ENCODE results near the gene GCAT. TPM values are rescaled to one million over a fixed set of nuclear protein-coding genes. Genes with fewer than 3 reads are reported as not detected.

GCAT gene
- total and polyA plus RNA-seq, 10 of the 15 experiments (the other 5 are each of a cell fraction or from before 2014, with no cell fraction given), result 0.95 to 34.3 (median 15.3) TPM

GRCh38 chr22:37776639-37777005 lies 31.1 kb upstream of the GCAT start:
- in situ Hi-C loops (cut with MboI), result no loop called here
- intact Hi-C loops (cut with micrococcal nuclease; ENCODE audit: unreplicated experiment), result no loop called here
- Histone ChIP-seq H3K9me3 (replicated peaks; ENCODE audit: control insufficient read depth, insufficient read depth, low read length) (no peaks in the 10 kb centered on the region; the same call in 2 of the 3 replicates), H4K20me1 (ENCODE audit: control insufficient read depth, insufficient read depth) (no peaks in the 10 kb centered on the region; the same call in 1 of the 2 replicates), H3K4me3 (no peak overlapping the region), H3K79me2 (ENCODE audit: control insufficient read depth, insufficient read depth, low read length) (no peaks in the 10 kb centered on the region), H2AFZ (ENCODE audit: control insufficient read depth, low read depth, low read length) (no peak overlapping the region), H3K27me3 (replicated peaks in 1 of 2; ENCODE audit: control insufficient read depth in 2 of 2, insufficient read depth in 2 of 2, low read length in 1 of 2) (no peaks in the 10 kb centered on the region), H3K27ac (ENCODE audit: control insufficient read depth, insufficient read depth) (no peak overlapping the region), H3K4me2 (ENCODE audit: control insufficient read depth, insufficient read depth) (no peak overlapping the region), H3K36me3 (ENCODE audit: control insufficient read depth in 2 of 2, insufficient read depth in 2 of 2, low read length in 1 of 2) (no peaks in the 10 kb centered on the region; a peak in 1 of 4 replicates), H3K9ac (ENCODE audit: control insufficient read depth, insufficient read depth, low read length) (no peak overlapping the region), H3K4me1 (ENCODE audit: control insufficient read depth, insufficient read depth, low read length) (peaks cover 17% of the 10 kb centered on the region)
- CTCF ChIA-PET, result interaction anchor here (1.4 kb wide), 1 partner anchor 8 kb away, joined by 4 read pairs; no protein-coding TSS in a partner anchor
- 60% methylated on average over 9 of the region's 10 CpGs for WGBS (ENCODE audit: insufficient coverage, insufficient replicate concordance, low lambda C conversion rate, missing lambda C conversion rate)
- RAD21 ChIA-PET (ENCODE audit: unreplicated experiment), result interaction anchor here (1.4 kb wide), 1 partner anchor 9 kb away, joined by 3 read pairs; no protein-coding TSS in a partner anchor
- no peak for DNase-seq (ENCODE audit: low read depth, low spot score)
- POLR2A ChIA-PET, result interaction anchor here (0.7 to 1.0 kb wide), 2 partner anchors 119 to 148 kb away, joined by 4 to 5 read pairs; partner anchors contain the start of gene PDXP
- BruUV-seq (replicated peaks), result no TSS peak
- no peak for FAIRE-seq
- SMC1A ChIA-PET (ENCODE audit: uncharacterized antibody, unreplicated experiment), result no interaction called here
- ATAC-seq, result no peak
- TF ChIP-seq MEF2A (IDR thresholded peaks at IDR 0.05; ENCODE audit: insufficient read depth, low read depth, low read length), result no peak
- TF ChIP-seq ZNF274 (IDR thresholded peaks at IDR 0.05; ENCODE audit: insufficient read depth, insufficient read length), result no peak
- no peak for TF ChIP-seq CREM (IDR thresholded peaks at IDR 0.05; ENCODE audit: low read depth)
- TF ChIP-seq BHLHE40 (IDR thresholded peaks at IDR 0.05; ENCODE audit: borderline replicate concordance in 1 of 2, low read depth in 2 of 2, low read length in 1 of 2), result no peak
- TF ChIP-seq MYC (IDR thresholded peaks at IDR 0.05; ENCODE audit: insufficient read depth, insufficient read length, insufficient replicate concordance, low read length, severe bottlenecking), result no peak
- no peak for TF ChIP-seq USF1 (IDR thresholded peaks at IDR 0.05; ENCODE audit: borderline replicate concordance, extremely low read length, insufficient read depth, low read depth, low read length)
- TF ChIP-seq, protein P1, sequence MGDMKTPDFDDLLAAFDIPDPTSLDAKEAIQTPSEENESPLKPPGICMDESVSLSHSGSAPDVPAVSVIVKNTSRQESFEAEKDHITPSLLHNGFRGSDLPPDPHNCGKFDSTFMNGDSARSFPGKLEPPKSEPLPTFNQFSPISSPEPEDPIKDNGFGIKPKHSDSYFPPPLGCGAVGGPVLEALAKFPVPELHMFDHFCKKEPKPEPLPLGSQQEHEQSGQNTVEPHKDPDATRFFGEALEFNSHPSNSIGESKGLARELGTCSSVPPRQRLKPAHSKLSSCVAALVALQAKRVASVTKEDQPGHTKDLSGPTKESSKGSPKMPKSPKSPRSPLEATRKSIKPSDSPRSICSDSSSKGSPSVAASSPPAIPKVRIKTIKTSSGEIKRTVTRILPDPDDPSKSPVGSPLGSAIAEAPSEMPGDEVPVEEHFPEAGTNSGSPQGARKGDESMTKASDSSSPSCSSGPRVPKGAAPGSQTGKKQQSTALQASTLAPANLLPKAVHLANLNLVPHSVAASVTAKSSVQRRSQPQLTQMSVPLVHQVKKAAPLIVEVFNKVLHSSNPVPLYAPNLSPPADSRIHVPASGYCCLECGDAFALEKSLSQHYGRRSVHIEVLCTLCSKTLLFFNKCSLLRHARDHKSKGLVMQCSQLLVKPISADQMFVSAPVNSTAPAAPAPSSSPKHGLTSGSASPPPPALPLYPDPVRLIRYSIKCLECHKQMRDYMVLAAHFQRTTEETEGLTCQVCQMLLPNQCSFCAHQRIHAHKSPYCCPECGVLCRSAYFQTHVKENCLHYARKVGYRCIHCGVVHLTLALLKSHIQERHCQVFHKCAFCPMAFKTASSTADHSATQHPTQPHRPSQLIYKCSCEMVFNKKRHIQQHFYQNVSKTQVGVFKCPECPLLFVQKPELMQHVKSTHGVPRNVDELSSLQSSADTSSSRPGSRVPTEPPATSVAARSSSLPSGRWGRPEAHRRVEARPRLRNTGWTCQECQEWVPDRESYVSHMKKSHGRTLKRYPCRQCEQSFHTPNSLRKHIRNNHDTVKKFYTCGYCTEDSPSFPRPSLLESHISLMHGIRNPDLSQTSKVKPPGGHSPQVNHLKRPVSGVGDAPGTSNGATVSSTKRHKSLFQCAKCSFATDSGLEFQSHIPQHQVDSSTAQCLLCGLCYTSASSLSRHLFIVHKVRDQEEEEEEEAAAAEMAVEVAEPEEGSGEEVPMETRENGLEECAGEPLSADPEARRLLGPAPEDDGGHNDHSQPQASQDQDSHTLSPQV (IDR thresholded peaks at IDR 0.05), result no peak
- TF ChIP-seq IKZF2 (IDR thresholded peaks at IDR 0.05), result no peak
- TF ChIP-seq RAD51 (IDR thresholded peaks at IDR 0.05), result no peak
- TF ChIP-seq STAT3 (IDR thresholded peaks at IDR 0.05; ENCODE audit: low read depth, low read length), result no peak
- TF ChIP-seq, protein P2, sequence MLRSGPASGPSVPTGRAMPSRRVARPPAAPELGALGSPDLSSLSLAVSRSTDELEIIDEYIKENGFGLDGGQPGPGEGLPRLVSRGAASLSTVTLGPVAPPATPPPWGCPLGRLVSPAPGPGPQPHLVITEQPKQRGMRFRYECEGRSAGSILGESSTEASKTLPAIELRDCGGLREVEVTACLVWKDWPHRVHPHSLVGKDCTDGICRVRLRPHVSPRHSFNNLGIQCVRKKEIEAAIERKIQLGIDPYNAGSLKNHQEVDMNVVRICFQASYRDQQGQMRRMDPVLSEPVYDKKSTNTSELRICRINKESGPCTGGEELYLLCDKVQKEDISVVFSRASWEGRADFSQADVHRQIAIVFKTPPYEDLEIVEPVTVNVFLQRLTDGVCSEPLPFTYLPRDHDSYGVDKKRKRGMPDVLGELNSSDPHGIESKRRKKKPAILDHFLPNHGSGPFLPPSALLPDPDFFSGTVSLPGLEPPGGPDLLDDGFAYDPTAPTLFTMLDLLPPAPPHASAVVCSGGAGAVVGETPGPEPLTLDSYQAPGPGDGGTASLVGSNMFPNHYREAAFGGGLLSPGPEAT (IDR thresholded peaks at IDR 0.05; ENCODE audit: low read depth), result no peak
- TF ChIP-seq POU2F2 (IDR thresholded peaks at IDR 0.05; ENCODE audit: borderline replicate concordance, low read depth, low read length), result no peak
- no peak for TF ChIP-seq ESRRA (IDR thresholded peaks at IDR 0.05; ENCODE audit: low read length)
- TF ChIP-seq NFXL1 (IDR thresholded peaks at IDR 0.05; ENCODE audit: borderline replicate concordance), result no peak

All from GM12878 (cell line).